CD4-positive, alpha-beta T cell treated with Interferon gamma for 1 hour (primary cell): ENCODE measurements around the gene PPP2R5E.

Experiments used
- DNase-seq: peaks from one replicate; pipeline ENCODE4 v3.0.0-alpha.2; 2020

Gene PPP2R5E

GRCh38 chr14:63362389-63362819, 180.8 kb downstream of the PPP2R5E start:
- DNase-seq: no peak

- no peak for DNase-seq
These were observed 181.4 kb downstream of the PPP2R5E start for GRCh38 chr14:63361790-63362189.

GRCh38 chr14:63357841-63358240, 185.3 kb downstream of the PPP2R5E start:
- DNase-seq: no peak

- DNase-seq: no peak
These were observed 197.4 kb downstream of the PPP2R5E start for GRCh38 chr14:63345826-63346225.

- DNase-seq: no peak
These were observed 198.8 kb downstream of the PPP2R5E start for GRCh38 chr14:63344336-63344735.

- DNase-seq: no peak
These were observed 199.3 kb downstream of the PPP2R5E start for GRCh38 chr14:63343878-63344277.

- DNase-seq: no peak
These were observed 200.8 kb downstream of the PPP2R5E start for GRCh38 chr14:63342371-63342770.

GRCh38 chr14:63328787-63329737, 214.1 kb downstream of the PPP2R5E start:
- DNase-seq: no peak

- DNase-seq: no peak
These were observed 216.3 kb downstream of the PPP2R5E start for GRCh38 chr14:63326840-63327239.

- DNase-seq: no peak
These were observed 220.1 kb downstream of the PPP2R5E start for GRCh38 chr14:63322897-63323573.

GRCh38 chr14:63322472-63322871, 220.7 kb downstream of the PPP2R5E start:
- no peak for DNase-seq
